B cell (primary cell): ENCODE measurements around the gene DENND1A. TPM values are rescaled to one million over a fixed set of nuclear protein-coding genes. Genes with fewer than 3 reads are reported as not detected.

ENCODE experiments used
- ATAC-seq: fragments of 200-7000 bp; cut with Tn5 transposase; one replicate; pipeline ENCODE4 v1.10.0; 2021; ENCODE audit warnings: low read depth, mild to moderate bottlenecking, moderate number of reproducible peaks, moderate library complexity
- CTCF ChIA-PET: fragments of 350-600 bp; sonication (Branson Sonifier 250); formaldehyde crosslinking; loops from one replicate; lab custom pipeline; 2021; ENCODE audit warnings: antibody characterized with exemption, inconsistent platforms; lab: Charles Lee
- POLR2A ChIA-PET: fragments of 350-600 bp; sonication (Branson Sonifier 250); formaldehyde crosslinking; loops from one replicate; lab custom pipeline; 2021; ENCODE audit warnings: antibody characterized with exemption; lab: Charles Lee
- DNase-seq: peaks from one replicate; pipeline ENCODE4 v3.0.0; 2013
- H2AFZ ChIP-seq: 2 replicates; pipeline ENCODE4 v1.6.1; 2012; ENCODE audit warnings: mild to moderate bottlenecking, low read depth, low read length; ENCODE audit not compliant: insufficient read depth, poor library complexity, severe bottlenecking
- H3K27ac ChIP-seq, 2 donors: 1 replicate in 1 of 2; 2 replicates in 1 of 2; pipeline ENCODE4 v1.5.1; 2012 to 2013; ENCODE audit warnings: low read length in 2 of 2, mild to moderate bottlenecking in 2 of 2, moderate library complexity in 1 of 2
- H3K27me3 ChIP-seq, 4 experiments: fragments of 200-600 bp in 1 of 4; sonication (generic) in 1 of 4; replicated peaks in 1 of 4; 1 replicate in 2 of 4; 2 replicates in 2 of 4; pipeline versions ENCODE4 v1.6.1 to v1.7.0; 2013 to 2016; ENCODE audit warnings: low read length in 3 of 4, mild to moderate bottlenecking in 2 of 4, mixed read lengths in 1 of 4, moderate library complexity in 1 of 4; ENCODE audit not compliant: insufficient read depth in 4 of 4, control insufficient read depth in 3 of 4; ENCODE audit errors: control extremely low read depth in 1 of 4
- H3K36me3 ChIP-seq, 2 experiments: replicated peaks in 1 of 2; 1 replicate in 1 of 2; 2 replicates in 1 of 2; pipeline versions ENCODE4 v1.6.1 to v1.7.1; 2013; ENCODE audit warnings: low read length in 1 of 2; ENCODE audit not compliant: insufficient read depth in 2 of 2, control insufficient read depth in 1 of 2; ENCODE audit errors: control extremely low read depth in 1 of 2, extremely low read depth in 1 of 2
- H3K4me1 ChIP-seq, 2 donors: fragments of 200-600 bp in 1 of 2; sonication (generic) in 1 of 2; 1 replicate in 1 of 2; 2 replicates in 1 of 2; pipeline versions ENCODE4 v1.5.1 to v1.6.1; 2013 to 2017; ENCODE audit warnings: low read length in 2 of 2; ENCODE audit not compliant: control insufficient read depth in 2 of 2, insufficient read depth in 2 of 2
- H3K4me2 ChIP-seq: replicated peaks from 2 replicates; pipeline ENCODE3; 2012; ENCODE audit warnings: mild to moderate bottlenecking, low read depth, low read length; ENCODE audit not compliant: poor library complexity, severe bottlenecking
- H3K4me3 ChIP-seq, 5 experiments: fragments of 200-600 bp in 1 of 5; sonication (generic) in 1 of 5; 1 replicate in 3 of 5; 2 replicates in 2 of 5; pipeline versions ENCODE4 v1.5.1 to v1.7.0; 2011 to 2016; ENCODE audit warnings: low read length in 4 of 5, mild to moderate bottlenecking in 4 of 5, low read depth in 2 of 5, control low read depth in 1 of 5, moderate library complexity in 1 of 5; ENCODE audit not compliant: insufficient read depth in 1 of 5; ENCODE audit errors: control extremely low read depth in 1 of 5, extremely low read depth in 1 of 5
- H3K79me2 ChIP-seq: fragments of 200-600 bp; sonication (generic); one replicate; pipeline ENCODE4 v1.6.0; 2016; ENCODE audit warnings: low read length; ENCODE audit not compliant: control insufficient read depth, insufficient read depth
- H3K9ac ChIP-seq: fragments of 200-600 bp; sonication (generic); 2 replicates; pipeline ENCODE4 v1.6.1; 2017; ENCODE audit warnings: mild to moderate bottlenecking, low read length, moderate library complexity
- H3K9me3 ChIP-seq, 3 donors: one replicate each; pipeline versions ENCODE4 v1.6.1 to v1.7.1; 2013; ENCODE audit warnings: low read length in 2 of 3; ENCODE audit not compliant: control insufficient read depth in 2 of 3, insufficient read depth in 1 of 3; ENCODE audit errors: control extremely low read depth in 1 of 3
- H4K20me1 ChIP-seq: 2 replicates; pipeline ENCODE4 v1.6.0; 2012; ENCODE audit warnings: mild to moderate bottlenecking, low read length; ENCODE audit not compliant: insufficient read depth, control insufficient read depth, poor library complexity, severe bottlenecking
- H3K27ac Mint-ChIP-seq: one replicate; pipeline ENCODE4 v1.8.0; 2021; ENCODE audit warnings: mixed read lengths
- H3K27me3 Mint-ChIP-seq: one replicate; pipeline ENCODE4 v1.8.0; 2021; ENCODE audit warnings: mixed read lengths
- H3K4me1 Mint-ChIP-seq: one replicate; pipeline ENCODE4 v1.8.0; 2021; ENCODE audit warnings: mixed read lengths
- H3K4me3 Mint-ChIP-seq: one replicate; pipeline ENCODE4 v1.8.0; 2021; ENCODE audit warnings: mixed read lengths
- H3K9me3 Mint-ChIP-seq: one replicate; pipeline ENCODE4 v1.8.0; 2022; ENCODE audit warnings: mixed read lengths; ENCODE audit not compliant: insufficient read depth
- CTCF ChIP-seq: fragments of 200-600 bp; IDR thresholded peaks from one replicate; pipeline ENCODE4 v1.8.0; 2022; ENCODE audit warnings: antibody characterized with exemption, mild to moderate bottlenecking
- EZH2 ChIP-seq: IDR thresholded peaks from 2 replicates; pipeline ENCODE4 v1.6.1; 2012; ENCODE audit warnings: borderline replicate concordance, low read depth, mild to moderate bottlenecking, moderate library complexity, low read length; ENCODE audit not compliant: insufficient read depth, poor library complexity, severe bottlenecking
- WGBS: methylation state at CpG from one replicate; pipeline ENCODE4 v1.1.5; 2013; ENCODE audit warnings: missing lambda C conversion rate; ENCODE audit not compliant: insufficient coverage; 5-methylcytosine and 5-hydroxymethylcytosine counted together
- intact Hi-C: fragments of 100-400 bp; cut with micrococcal nuclease; formaldehyde crosslinking; loops from one replicate; pipeline ENCODE4 v1.10.0; 2022
- polyA plus RNA-seq: library from polyadenylated mRNA; depleted of rRNA; stranded (reverse); fragments of >200 nt; gene quantifications from 2 replicates; pipeline ENCODE4 v1.2.3, GENCODE V29; 2012
- total RNA-seq, 2 donors: library from RNA; stranded (reverse); fragments of 120-200 nt in 1 of 2; gene quantifications; 1 replicate in 1 of 2; 2 replicates in 1 of 2; pipeline versions ENCODE4 v1.2.3 to v1.2.4, GENCODE V29; 2013 to 2022

Gene DENND1A
- total and polyA plus RNA-seq, 2 donors (not counting 1 experiment from before 2014, with no cell fraction given): 10.8 to 26.0 TPM

- POLR2A ChIA-PET: no interaction called here
- intact Hi-C loops: no loop called here
- H3K4me3 ChIP-seq: no peak overlapping the region
- Mint-ChIP-seq H3K27me3 (no peaks in the 10 kb centered on the region), H3K4me3 (no peak overlapping the region), H3K27ac (no peak overlapping the region), H3K9me3 (no peaks in the 10 kb centered on the region), H3K4me1 (no peaks in the 10 kb centered on the region)
- no peak overlapping the region for H3K27ac ChIP-seq
- no peaks in the 10 kb centered on the region for H3K4me1 ChIP-seq
- no peak overlapping the region for H2AFZ ChIP-seq
- no peak overlapping the region for H3K9ac ChIP-seq
- DNase-seq (no peak), ATAC-seq (no peak)
- H3K27me3 ChIP-seq: no peaks in the 10 kb centered on the region
- 100% methylated on average over 1 of the region's 3 CpGs for WGBS
- H3K79me2 ChIP-seq: no peaks in the 10 kb centered on the region
- no peaks in the 10 kb centered on the region for H4K20me1 ChIP-seq
- CTCF ChIA-PET: interaction anchor here (0.6 kb wide), 1 partner anchor 63 kb away, joined by 3 read pairs; no protein-coding TSS in a partner anchor
- no peaks in the 10 kb centered on the region for H3K9me3 ChIP-seq
- H3K4me2 ChIP-seq: no peak overlapping the region
- H3K36me3 ChIP-seq: peaks cover 0 to 15% of the 10 kb centered on the region in 2 experiments
- no peak for TF ChIP-seq CTCF
- no peak for TF ChIP-seq EZH2
Measured at GRCh38 chr9:123629531-123629930, 300.4 kb downstream of the DENND1A start.

- H3K4me1 ChIP-seq: no peaks in the 10 kb centered on the region
- no peaks in the 10 kb centered on the region for H3K9me3 Mint-ChIP-seq
- ATAC-seq (no peak), DNase-seq (no peak)
- H3K27me3 Mint-ChIP-seq: no peaks in the 10 kb centered on the region
- intact Hi-C loops: no loop called here
- H3K4me2 ChIP-seq: no peak overlapping the region
- H3K4me3 Mint-ChIP-seq: no peak overlapping the region
- no peak overlapping the region for H3K27ac Mint-ChIP-seq
- peaks cover 0 to 2% of the 10 kb centered on the region in 2 experiments for H3K36me3 ChIP-seq
- POLR2A ChIA-PET: no interaction called here
- H3K27ac ChIP-seq: no peak overlapping the region
- TF ChIP-seq CTCF: no peak
- no peak for TF ChIP-seq EZH2
- no peaks in the 10 kb centered on the region for H3K4me1 Mint-ChIP-seq
- no peak overlapping the region for H2AFZ ChIP-seq
- WGBS: 100% methylated on average over 1 of the region's 2 CpGs
- no peaks in the 10 kb centered on the region for H3K27me3 ChIP-seq
- no peaks in the 10 kb centered on the region for H4K20me1 ChIP-seq
- H3K79me2 ChIP-seq: no peaks in the 10 kb centered on the region
- H3K9me3 ChIP-seq: no peaks in the 10 kb centered on the region
- CTCF ChIA-PET: interaction anchor here (0.8 kb wide), 1 partner anchor 15 kb away, joined by 3 read pairs; no protein-coding TSS in a partner anchor
- no peak overlapping the region for H3K9ac ChIP-seq
- no peak overlapping the region for H3K4me3 ChIP-seq
Measured at GRCh38 chr9:123622711-123623241, 307.1 kb downstream of the DENND1A start.
